ENCODE measurements around the gene HYDIN. TPM values are rescaled to one million over a fixed set of nuclear protein-coding genes. Genes with fewer than 3 reads are reported as not detected.

The HYDIN gene
- total and polyA plus RNA-seq, 4 donors, result 2.4 to 43.3 (median 18.9) TPM

GRCh38 chr16:70759666-70760065 lies 470.9 kb downstream of the HYDIN start:
- no peaks in the 10 kb centered on the region for H3K9me3 ChIP-seq (ENCODE audit: control insufficient read depth in 4 of 4, insufficient read depth in 3 of 4, low read length in 3 of 4)
- H3K4me1 ChIP-seq (ENCODE audit: control insufficient read depth in 5 of 5, insufficient read depth in 5 of 5, low read length in 5 of 5), result no peaks in the 10 kb centered on the region
- DNase-seq (no peak), ATAC-seq (ENCODE audit: insufficient read depth, low FRiP score) (no peak)
- no peak for TF ChIP-seq CTCF (IDR thresholded peaks at IDR 0.05; ENCODE audit: control extremely low read depth, extremely low read depth)
- no peaks in the 10 kb centered on the region for H3K27me3 ChIP-seq (ENCODE audit: control insufficient read depth in 3 of 3, insufficient read depth in 3 of 3, low read length in 2 of 3)
- no peak overlapping the region for H3K27ac ChIP-seq (ENCODE audit: low read depth in 1 of 2, low read length in 1 of 2)
- no peak overlapping the region for H3K9ac ChIP-seq (ENCODE audit: insufficient read depth in 1 of 2, low read length in 2 of 2)
- WGBS, 2 donors, result 82 to 91% methylated on average over 9 of the region's 9 CpGs
- no peak overlapping the region for H3K4me3 ChIP-seq
- peaks cover 3 to 44% (median 10%) of the 10 kb centered on the region in 4 donors for H3K36me3 ChIP-seq (ENCODE audit: control insufficient read depth in 4 of 4, insufficient read depth in 4 of 4, low read length in 4 of 4)

DNA sequence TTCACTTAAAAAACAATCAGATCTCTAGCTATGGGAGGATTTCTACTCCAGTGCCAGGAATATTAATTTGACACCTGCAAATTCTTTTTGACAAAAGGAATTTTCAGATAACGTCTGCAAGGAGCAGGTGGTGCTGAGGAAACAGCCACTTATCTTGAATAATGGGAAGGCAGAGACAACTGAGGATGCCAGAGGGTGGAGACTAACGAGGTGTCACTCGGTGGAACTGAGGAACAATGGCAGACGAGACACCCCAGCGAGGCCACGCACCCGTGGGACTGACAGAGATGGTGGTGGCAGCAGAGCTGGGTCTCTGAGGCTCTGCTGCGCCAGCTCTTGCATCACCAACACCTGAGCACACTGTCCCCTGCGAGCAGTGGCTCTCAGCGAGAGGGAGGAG lies 471.7 kb downstream of the HYDIN start:
- no peak for DNase-seq
- H3K27me3 ChIP-seq (ENCODE audit: control insufficient read depth in 3 of 3, insufficient read depth in 3 of 3, low read length in 2 of 3), result no peaks in the 10 kb centered on the region
- H3K36me3 ChIP-seq (ENCODE audit: control insufficient read depth in 4 of 4, insufficient read depth in 4 of 4, low read length in 4 of 4), result peaks cover 3 to 43% (median 10%) of the 10 kb centered on the region in 4 donors
- no peak overlapping the region for H3K9ac ChIP-seq (ENCODE audit: insufficient read depth in 1 of 2, low read length in 2 of 2)
- WGBS, 2 donors, result 83 to 85% methylated on average over 10 of the region's 10 CpGs
- ATAC-seq (ENCODE audit: insufficient read depth, low FRiP score), result no peak
- H3K27ac ChIP-seq (ENCODE audit: low read depth in 1 of 2, low read length in 1 of 2), result no peak overlapping the region
- H3K4me3 ChIP-seq, result no peak overlapping the region
- no peak for TF ChIP-seq CTCF (IDR thresholded peaks at IDR 0.05; ENCODE audit: control extremely low read depth, extremely low read depth)
- no peaks in the 10 kb centered on the region for H3K9me3 ChIP-seq (ENCODE audit: control insufficient read depth in 4 of 4, insufficient read depth in 3 of 4, low read length in 3 of 4)
- H3K4me1 ChIP-seq (ENCODE audit: control insufficient read depth in 5 of 5, insufficient read depth in 5 of 5, low read length in 5 of 5), result peaks cover 0 to 6% (median 0%) of the 10 kb centered on the region in 5 donors

Small RNAs within 50 kb of the gene (small RNA-seq; reads per million reads assigned to genes)
- gene RNU6ATAC25P (ENCODE audit: low replicate concordance), result not detected

Other genes starting within 250 kb of the HYDIN start
- 10 to 100 TPM; 18.6 to 35.7 TPM for gene CMTR2, start 58.7 kb upstream of the HYDIN start, total RNA-seq
- 1 to 10 TPM; 8.8 to 9.4 TPM for gene CMTR2, start 58.7 kb upstream of the HYDIN start, polyA plus RNA-seq
- gene CALB2, start 128.0 kb upstream of the HYDIN start, total RNA-seq, result 1 to 10 TPM in 1 of 2 donors, under 1 TPM in 1; 0.68 to 1.7 TPM
- 10 to 100 TPM in 1 of 2 donors, under 1 TPM in 1; 0.02 to 11.7 TPM for gene CALB2, start 128.0 kb upstream of the HYDIN start, polyA plus RNA-seq
- gene TLE7, start 211.3 kb upstream of the HYDIN start, total RNA-seq, result not detected
- not detected for gene TLE7, start 211.3 kb upstream of the HYDIN start, polyA plus RNA-seq
- 10 to 100 TPM in 1 of 2 donors, 1 to 10 TPM in 1; 8.9 to 14.5 TPM for gene ZNF23, start 231.5 kb upstream of the HYDIN start, total RNA-seq
- 10 to 100 TPM in 1 of 2 donors, 1 to 10 TPM in 1; 4.9 to 12.8 TPM for gene ZNF23, start 231.5 kb upstream of the HYDIN start, polyA plus RNA-seq